Erythroblast (primary cell): ENCODE measurements around the gene PHACTR4.
"Not testable (repeated sequence)": the region's sequence is repeated elsewhere in the genome, so short reads cannot be mapped to it uniquely, and the experiment has no call there.

Source experiments
- GATA1 ChIP-seq: IDR thresholded peaks from 2 replicates; pipeline ENCODE4 v1.6.1; 2011; ENCODE audit warnings: low read depth, mild to moderate bottlenecking, control low read depth, low read length, moderate library complexity
- POLR2A ChIP-seq: IDR thresholded peaks from 2 replicates; pipeline ENCODE4 v1.6.1; 2011; ENCODE audit warnings: mild to moderate bottlenecking, low read length

DNA sequence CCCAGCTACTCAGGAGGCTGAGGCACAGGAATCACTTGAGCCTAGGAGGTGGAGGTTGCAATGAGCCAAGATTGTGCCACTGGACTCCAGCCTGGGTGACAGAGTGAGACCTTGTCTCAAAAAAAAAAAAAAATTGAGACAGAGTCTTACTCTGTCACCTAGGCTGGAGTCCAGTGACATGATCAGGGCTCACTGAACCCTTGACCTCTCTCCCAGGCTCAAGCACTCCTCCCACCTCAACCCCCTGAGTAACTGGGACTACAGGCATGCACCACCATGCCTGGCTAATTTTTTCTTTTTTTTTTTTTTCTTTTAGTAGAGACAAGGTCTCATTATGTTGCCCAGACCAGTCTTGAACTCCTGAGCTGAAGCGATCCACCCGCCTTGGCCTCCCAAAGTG is 6.7 kb downstream of the PHACTR4 start:
- not testable (repeated sequence) for TF ChIP-seq POLR2A, GATA1
